Measurements from ENCODE around the gene RHPN2. TPM values are rescaled to one million over a fixed set of nuclear protein-coding genes. Genes with fewer than 3 reads are reported as not detected.
"Not testable (repeated sequence)": the region's sequence is repeated elsewhere in the genome, so short reads cannot be mapped to it uniquely, and the experiment has no call there.

RHPN2 gene
- total RNA-seq, 4 donors from 2014 or later: under 0.01 to 10.6 (median 5.1) TPM

- no peak for TF ChIP-seq POLR2A (IDR thresholded peaks at IDR 0.05)
- no peak for TF ChIP-seq CTCF (IDR thresholded peaks at IDR 0.05)
- intact Hi-C loops (cut with DNase I; ENCODE audit: low total_unique reads): no loop called here
- no peaks in the 10 kb centered on the region for H3K36me3 ChIP-seq
- DNase-seq: no peak
- no peaks in the 10 kb centered on the region for H3K4me1 ChIP-seq
- H3K27ac ChIP-seq: no peak overlapping the region
- H3K4me3 ChIP-seq: no peak overlapping the region
- H3K9me3 ChIP-seq: no peaks in the 10 kb centered on the region
- no peaks in the 10 kb centered on the region for H3K27me3 ChIP-seq
These were observed 42.1 kb downstream of the RHPN2 start for GRCh38 chr19:33022472-33023116.

- H3K9me3 ChIP-seq; H3K27ac ChIP-seq; H3K4me1 ChIP-seq; DNase-seq; H3K4me3 ChIP-seq; H3K36me3 ChIP-seq; intact Hi-C loops (cut with DNase I; ENCODE audit: low total_unique reads); H3K27me3 ChIP-seq: not testable (repeated sequence)
These were observed 53.8 kb downstream of the RHPN2 start for GRCh38 chr19:33010891-33011290.

- no peak for DNase-seq
- H3K4me1 ChIP-seq: no peaks in the 10 kb centered on the region
- no peak overlapping the region for H3K4me3 ChIP-seq
- H3K27me3 ChIP-seq: no peaks in the 10 kb centered on the region
- no peaks in the 10 kb centered on the region for H3K36me3 ChIP-seq
- no peak overlapping the region for H3K27ac ChIP-seq
- no peaks in the 10 kb centered on the region for H3K9me3 ChIP-seq
- intact Hi-C loops (cut with DNase I; ENCODE audit: low total_unique reads): no loop called here
- TF ChIP-seq POLR2A (IDR thresholded peaks at IDR 0.05) (no peak), CTCF (IDR thresholded peaks at IDR 0.05) (no peak)
These were observed 56.0 kb downstream of the RHPN2 start for GRCh38 chr19:33008738-33009137.

GRCh38 chr19:33005440-33005839 lies 59.2 kb downstream of the RHPN2 start:
- intact Hi-C loops (cut with DNase I; ENCODE audit: low total_unique reads): no loop called here
- no peaks in the 10 kb centered on the region for H3K9me3 ChIP-seq
- no peak overlapping the region for H3K27ac ChIP-seq
- no peaks in the 10 kb centered on the region for H3K4me1 ChIP-seq
- TF ChIP-seq POLR2A (IDR thresholded peaks at IDR 0.05): no peak
- no peak for TF ChIP-seq CTCF (IDR thresholded peaks at IDR 0.05)
- no peak overlapping the region for H3K4me3 ChIP-seq
- DNase-seq: no peak
- no peaks in the 10 kb centered on the region for H3K27me3 ChIP-seq
- H3K36me3 ChIP-seq: no peaks in the 10 kb centered on the region

- H3K27me3 ChIP-seq; H3K9me3 ChIP-seq; H3K4me3 ChIP-seq; DNase-seq; H3K4me1 ChIP-seq; H3K36me3 ChIP-seq; H3K27ac ChIP-seq; intact Hi-C loops (cut with DNase I; ENCODE audit: low total_unique reads): not testable (repeated sequence)
These were observed 61.2 kb downstream of the RHPN2 start for GRCh38 chr19:33003424-33004024.

- DNase-seq; H3K36me3 ChIP-seq; H3K27ac ChIP-seq; H3K4me3 ChIP-seq; H3K4me1 ChIP-seq; H3K27me3 ChIP-seq; H3K9me3 ChIP-seq; intact Hi-C loops (cut with DNase I; ENCODE audit: low total_unique reads): not testable (repeated sequence)
These were observed 62.4 kb downstream of the RHPN2 start for GRCh38 chr19:33002126-33002865.

All from uterus (tissue), 4 donors.